ENCODE measurements around the gene PCDH1. TPM values are rescaled to one million over a fixed set of nuclear protein-coding genes. Genes with fewer than 3 reads are reported as not detected.

Gene PCDH1
- total and polyA plus RNA-seq, 2 of the 8 experiments (the other 6 are each of a cell fraction or from before 2014, with no cell fraction given): 101 to 102 TPM

GRCh38 chr5:141872496-141873356 is 5.5 kb downstream of the PCDH1 start:
- H3K79me1 ChIP-seq (ENCODE audit: low read depth, low read length): peaks cover 37% of the 10 kb centered on the region
- peak overlapping the region; percentile 13 for H4K91ac ChIP-seq (replicated peaks; ENCODE audit: insufficient read length, low read length)
- no peaks in the 10 kb centered on the region for H3K27me3 ChIP-seq (replicated peaks in 1 of 4; ENCODE audit: control insufficient read depth in 3 of 4, extremely low read depth in 1 of 4, insufficient read depth in 3 of 4, low read length in 3 of 4)
- peak overlapping the region; percentile 43; the same call in 1 of the 2 replicates for H2AK5ac ChIP-seq (ENCODE audit: low read depth, low read length)
- no peak overlapping the region for H3K56ac ChIP-seq (replicated peaks; ENCODE audit: insufficient read length, low read depth, low read length)
- H3K79me2 ChIP-seq (ENCODE audit: control insufficient read depth in 1 of 2, insufficient read depth in 2 of 2, low read length in 2 of 2): peaks cover 14 to 93% of the 10 kb centered on the region in 2 experiments
- H3K27ac ChIP-seq (ENCODE audit: low read depth, low read length): peak overlapping the region; percentile 88
- H3K14ac ChIP-seq (ENCODE audit: insufficient read length): no peak overlapping the region
- no peak for DNase-seq (ENCODE audit: low read depth in 1 of 2, low spot score in 2 of 2)
- FAIRE-seq: peak; percentile 93
- peaks cover 19 to 27% of the 10 kb centered on the region in 2 experiments for H4K20me1 ChIP-seq (replicated peaks in 1 of 2; ENCODE audit: control insufficient read depth in 1 of 2, insufficient read depth in 2 of 2, low read length in 2 of 2)
- H3K4me3 ChIP-seq (ENCODE audit: extremely low read depth in 1 of 4, insufficient read depth in 2 of 4, low read depth in 3 of 4, low read length in 4 of 4): peak overlapping the region in 2 of 4 experiments; percentile 11 to 36; a peak in 3 of 8 replicates
- H2BK15ac ChIP-seq (ENCODE audit: low read length): no peak overlapping the region
- H2BK20ac ChIP-seq (ENCODE audit: low read length): 0 out of 2 replicates have a peak overlapping the region, but pooled peaks have one; percentile 8
- no peak overlapping the region for H3K23ac ChIP-seq (ENCODE audit: insufficient read length)
- H3K18ac ChIP-seq (ENCODE audit: extremely low read depth, low read length): peak overlapping the region; percentile 72
- H3K4me1 ChIP-seq (replicated peaks in 1 of 4; ENCODE audit: control insufficient read depth in 3 of 4, insufficient read depth in 4 of 4, low read length in 3 of 4): peaks cover 36 to 50% (median 42%) of the 10 kb centered on the region in 4 experiments
- H2AFZ ChIP-seq (ENCODE audit: low read length): no peak overlapping the region
- peak overlapping the region; percentile 6 for H4K5ac ChIP-seq (ENCODE audit: insufficient read length, low read depth, low read length)
- peak overlapping the region; percentile 61 to 78; a peak in 3 of 4 replicates for H3K4me2 ChIP-seq (ENCODE audit: insufficient read depth in 1 of 2, low read depth in 2 of 2, low read length in 2 of 2)
- H3K36me3 ChIP-seq (ENCODE audit: control insufficient read depth in 2 of 4, insufficient read depth in 4 of 4, low read length in 3 of 4): peaks cover 14 to 29% (median 17%) of the 10 kb centered on the region in 4 experiments
- no peaks in the 10 kb centered on the region; a peak in 1 of 4 replicates for H3K9me3 ChIP-seq (ENCODE audit: insufficient read depth in 2 of 2, low read depth in 1 of 2, low read length in 1 of 2)
- peak overlapping the region; percentile 72; the same call in 1 of the 2 replicates for H2BK12ac ChIP-seq (ENCODE audit: low read depth, low read length)
- H3K9ac ChIP-seq (replicated peaks in 1 of 4; ENCODE audit: extremely low read depth in 1 of 4, low read depth in 3 of 4, low read length in 3 of 4): peak overlapping the region in 2 of 4 experiments; percentile 31 to 65; a peak in 3 of 7 replicates
- POLR2A ChIA-PET (ENCODE audit: partially characterized antibody): interaction anchor here (0.6 to 13.5 kb wide), 6 partner anchors 15 to 231 kb away, joined by 3 to 210 read pairs (median 4); no protein-coding TSS in a partner anchor
- H2BK120ac ChIP-seq (replicated peaks; ENCODE audit: low read depth, low read length): no peak overlapping the region
- no peak overlapping the region for H3K4ac ChIP-seq (replicated peaks; ENCODE audit: insufficient read length, low read depth, low read length)
- peaks cover 21% of the 10 kb centered on the region for H3K23me2 ChIP-seq (ENCODE audit: low read depth, low read length)
- H4K8ac ChIP-seq (ENCODE audit: extremely low read depth, insufficient read depth, low read length): no peak overlapping the region
- WGBS, 2 experiments (ENCODE audit: extremely low coverage in 1 of 2, insufficient coverage in 1 of 2, insufficient read length in 1 of 2, insufficient replicate concordance in 2 of 2, low coverage in 1 of 2, low lambda C conversion rate in 2 of 2, missing lambda C conversion rate in 1 of 2): 48% methylated on average over 15 of the region's 15 CpGs; no CpG with 5 or more reads in 1 of the 2 experiments
- CTCF ChIA-PET (ENCODE audit: partially characterized antibody): interaction anchor here (0.7 to 1.6 kb wide), 10 partner anchors 9 to 213 kb away, joined by 3 to 7 read pairs (median 4); no protein-coding TSS in a partner anchor
- H2BK5ac ChIP-seq (ENCODE audit: low read depth, low read length): peak overlapping the region; percentile 71
- TF ChIP-seq E2F6 (IDR thresholded peaks at IDR 0.05): no peak
- 0 out of 2 replicates have a peak, but pooled peaks have one; percentile 19 for TF ChIP-seq ATF2 (IDR thresholded peaks at IDR 0.05; ENCODE audit: low read length)
- TF ChIP-seq SIN3A (conservative IDR thresholded peaks at IDR 0.05 in 1 of 2, IDR thresholded peaks at IDR 0.05 in 1 of 2; ENCODE audit: low read depth in 1 of 2, low read length in 2 of 2): peak in 1 of 2 experiments; percentile 50; a peak in 1 of 4 replicates
- peak; percentile 84; the same call in 1 of the 2 replicates for TF ChIP-seq TCF12 (IDR thresholded peaks at IDR 0.05; ENCODE audit: low read depth, low read length)
- 0 out of 2 replicates have a peak, but pooled peaks have one; percentile 38 for TF ChIP-seq ATF3 (IDR thresholded peaks at IDR 0.05; ENCODE audit: insufficient read depth, low read depth, low read length)

All from H1 (cell line).